SK-N-SH treated with all-trans-retinoic acid at 6 μM for 48 hours (cell line): ENCODE data around the gene CAVIN1.

Source experiments
- BACH2 ChIP-seq: fragments of 250-450 bp; sonication (Bioruptor Pico); IDR thresholded peaks from 2 replicates; pipeline ENCODE4 v1.9.0; 2021; ENCODE audit warnings: mild to moderate bottlenecking, borderline replicate concordance
- CREB5 ChIP-seq: fragments of 250-450 bp; sonication (Bioruptor Pico); IDR thresholded peaks from 2 replicates; pipeline ENCODE4 v1.5.1; 2020; ENCODE audit warnings: low read depth, mild to moderate bottlenecking, moderate library complexity
- ISL1 ChIP-seq: fragments of 250-450 bp; sonication (Bioruptor Pico); IDR thresholded peaks from 2 replicates; pipeline ENCODE4 v2.1.2; 2022; ENCODE audit warnings: mild to moderate bottlenecking, moderate library complexity
- PATZ1 ChIP-seq: fragments of 250-450 bp; sonication (Bioruptor Pico); IDR thresholded peaks from 2 replicates; pipeline ENCODE4 v1.8.0; 2020; ENCODE audit warnings: mild to moderate bottlenecking, moderate library complexity, borderline replicate concordance
- RARB ChIP-seq: fragments of 250-450 bp; sonication (Bioruptor Pico); IDR thresholded peaks from 2 replicates; pipeline ENCODE4 v1.8.0; 2021; ENCODE audit warnings: mild to moderate bottlenecking, moderate library complexity
- TSHZ2 ChIP-seq: fragments of 250-450 bp; sonication (Bioruptor Pico); IDR thresholded peaks from 2 replicates; pipeline ENCODE4 v1.5.0; 2020; ENCODE audit warnings: mild to moderate bottlenecking, moderate library complexity
- ZFP3 ChIP-seq: fragments of 250-450 bp; sonication (Bioruptor Pico); IDR thresholded peaks from 2 replicates; pipeline ENCODE4 v1.5.0; 2020; ENCODE audit warnings: mild to moderate bottlenecking, moderate library complexity
- ZFP30 ChIP-seq: fragments of 450-650 bp; formaldehyde crosslinking; IDR thresholded peaks from 2 replicates; pipeline ENCODE4 v1.5.0; 2022; ENCODE audit warnings: mild to moderate bottlenecking, moderate library complexity
- ZNF565 ChIP-seq: fragments of 450-650 bp; formaldehyde crosslinking; conservative IDR thresholded peaks from 2 replicates; pipeline ENCODE4 v1.5.0; 2020; ENCODE audit warnings: low read depth, mild to moderate bottlenecking, moderate library complexity
- ZNF70 ChIP-seq: fragments of 450-650 bp; formaldehyde crosslinking; IDR thresholded peaks from 2 replicates; pipeline ENCODE4 v1.5.0; 2020; ENCODE audit warnings: mild to moderate bottlenecking, moderate library complexity

- no peak for TF ChIP-seq TSHZ2 (CRISPR knock-in tag)
- TF ChIP-seq PATZ1 (CRISPR knock-in tag), result no peak
- TF ChIP-seq CREB5 (CRISPR knock-in tag), result no peak
- TF ChIP-seq ZFP30 (CRISPR knock-in tag), result no peak
- no peak for TF ChIP-seq ISL1 (CRISPR knock-in tag)
- TF ChIP-seq ZNF565 (CRISPR knock-in tag), result no peak
- TF ChIP-seq RARB (CRISPR knock-in tag), result no peak
- no peak for TF ChIP-seq ZFP3 (CRISPR knock-in tag)
- no peak for TF ChIP-seq BACH2 (CRISPR knock-in tag)
- TF ChIP-seq ZNF70, result no peak
Measured at GRCh38 chr17:42387661-42388380, 35.2 kb downstream of the CAVIN1 start.
